Fibroblast of the conjunctiva (primary cell): Measurements from ENCODE around the gene AP1B1.
"Not testable (repeated sequence)": the region's sequence is repeated elsewhere in the genome, so short reads cannot be mapped to it uniquely, and the experiment has no call there.

Source experiments
- DNase-seq: peaks from one replicate; pipeline ENCODE4 v3.0.0-alpha.2; 2010; ENCODE audit warnings: low read depth

The AP1B1 gene

GRCh38 chr22:29348956-29349355, 39.4 kb downstream of the AP1B1 start:
- DNase-seq = no peak

- DNase-seq = no peak
Observed at GRCh38 chr22:29348041-29348440, 40.3 kb downstream of the AP1B1 start.

GRCh38 chr22:29346659-29347058, 41.7 kb downstream of the AP1B1 start:
- DNase-seq = no peak

- DNase-seq = no peak
Observed at GRCh38 chr22:29345932-29346331, 42.4 kb downstream of the AP1B1 start.

GRCh38 chr22:29344889-29345288, 43.5 kb downstream of the AP1B1 start:
- not testable (repeated sequence) for DNase-seq

GRCh38 chr22:29344137-29344536, 44.2 kb downstream of the AP1B1 start:
- DNase-seq = peak; percentile 59

- peak; percentile 28 for DNase-seq
Observed at GRCh38 chr22:29343313-29343805, 45.0 kb downstream of the AP1B1 start.

- no peak for DNase-seq
Observed at GRCh38 chr22:29342577-29343312, 45.6 kb downstream of the AP1B1 start.

GRCh38 chr22:29342177-29342576, 46.2 kb downstream of the AP1B1 start:
- DNase-seq = no peak

- no peak for DNase-seq
Observed at GRCh38 chr22:29341849-29342127, 46.6 kb downstream of the AP1B1 start.

- no peak for DNase-seq
Observed at GRCh38 chr22:29341056-29341848, 47.1 kb downstream of the AP1B1 start.

GRCh38 chr22:29340566-29340965, 47.8 kb downstream of the AP1B1 start:
- DNase-seq = no peak

GRCh38 chr22:29339381-29340235, 48.8 kb downstream of the AP1B1 start:
- no peak for DNase-seq

GRCh38 chr22:29338398-29338797, 50.0 kb downstream of the AP1B1 start:
- DNase-seq = no peak

GRCh38 chr22:29337631-29338284, 50.6 kb downstream of the AP1B1 start:
- DNase-seq = no peak

- no peak for DNase-seq
Observed at GRCh38 chr22:29336751-29337490, 51.4 kb downstream of the AP1B1 start.

GRCh38 chr22:29335656-29336055, 52.7 kb downstream of the AP1B1 start:
- DNase-seq = no peak

GRCh38 chr22:29334696-29335344, 53.5 kb downstream of the AP1B1 start:
- DNase-seq = no peak

- no peak for DNase-seq
Observed at GRCh38 chr22:29334148-29334547, 54.2 kb downstream of the AP1B1 start.

- DNase-seq = no peak
Observed at GRCh38 chr22:29332886-29333496, 55.4 kb downstream of the AP1B1 start.
